ENCODE measurements around the gene GSTCD.

DNA sequence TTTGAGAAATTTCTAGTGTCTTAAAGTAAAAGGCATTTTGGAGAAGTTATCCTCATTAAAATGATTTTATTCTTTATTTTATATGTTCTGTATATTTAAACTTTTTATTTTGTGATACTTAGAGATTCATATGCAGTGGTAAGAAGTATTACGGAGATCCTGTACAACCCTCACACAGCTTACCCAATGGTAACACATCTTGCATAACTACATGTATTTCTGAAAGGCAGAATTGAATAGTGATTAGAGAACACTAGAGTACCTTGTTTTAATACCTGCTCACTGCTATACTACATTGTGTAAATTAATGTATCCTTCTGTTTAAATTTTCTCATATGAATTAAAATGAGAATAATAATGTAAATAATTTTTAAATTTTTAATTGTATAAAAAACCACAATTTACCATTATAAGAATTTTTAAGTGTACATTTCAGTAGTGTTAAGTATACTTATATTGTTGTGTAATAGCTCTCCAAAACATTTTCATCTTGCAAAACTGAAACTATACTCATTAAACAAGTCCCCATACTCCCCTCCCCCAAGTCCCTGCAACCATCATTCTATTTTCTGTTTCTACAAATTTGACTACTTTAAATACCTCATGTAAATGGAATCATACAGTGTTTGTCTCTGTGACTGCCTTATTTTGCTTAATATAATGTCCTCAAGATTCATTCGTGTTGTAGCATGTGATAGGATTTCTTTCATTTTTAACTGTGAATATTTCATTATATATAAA is 45.5 kb upstream of the GSTCD start:
- TF ChIP-seq, protein P1, sequence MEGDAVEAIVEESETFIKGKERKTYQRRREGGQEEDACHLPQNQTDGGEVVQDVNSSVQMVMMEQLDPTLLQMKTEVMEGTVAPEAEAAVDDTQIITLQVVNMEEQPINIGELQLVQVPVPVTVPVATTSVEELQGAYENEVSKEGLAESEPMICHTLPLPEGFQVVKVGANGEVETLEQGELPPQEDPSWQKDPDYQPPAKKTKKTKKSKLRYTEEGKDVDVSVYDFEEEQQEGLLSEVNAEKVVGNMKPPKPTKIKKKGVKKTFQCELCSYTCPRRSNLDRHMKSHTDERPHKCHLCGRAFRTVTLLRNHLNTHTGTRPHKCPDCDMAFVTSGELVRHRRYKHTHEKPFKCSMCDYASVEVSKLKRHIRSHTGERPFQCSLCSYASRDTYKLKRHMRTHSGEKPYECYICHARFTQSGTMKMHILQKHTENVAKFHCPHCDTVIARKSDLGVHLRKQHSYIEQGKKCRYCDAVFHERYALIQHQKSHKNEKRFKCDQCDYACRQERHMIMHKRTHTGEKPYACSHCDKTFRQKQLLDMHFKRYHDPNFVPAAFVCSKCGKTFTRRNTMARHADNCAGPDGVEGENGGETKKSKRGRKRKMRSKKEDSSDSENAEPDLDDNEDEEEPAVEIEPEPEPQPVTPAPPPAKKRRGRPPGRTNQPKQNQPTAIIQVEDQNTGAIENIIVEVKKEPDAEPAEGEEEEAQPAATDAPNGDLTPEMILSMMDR (IDR thresholded peaks at IDR 0.05) = no peak
- no peak for TF ChIP-seq EZH2 (IDR thresholded peaks at IDR 0.05; ENCODE audit: borderline replicate concordance, insufficient read depth, low read depth, low read length, poor library complexity, severe bottlenecking)

All from B cell (primary cell).